Breast epithelium (tissue), 3 donors: ENCODE measurements around the gene TRAPPC10.

ENCODE experiments used
- POLR2A ChIP-seq: fragments of 450-650 bp; IDR thresholded peaks from one replicate; pipeline ENCODE4 v1.6.1; 2016; ENCODE audit warnings: antibody characterized with exemption, mild to moderate bottlenecking, moderate library complexity
- POLR2AphosphoS5 ChIP-seq, 3 donors: sonication (generic); formaldehyde crosslinking; IDR thresholded peaks; one replicate each; pipeline ENCODE4 v1.6.1; 2017; ENCODE audit warnings: antibody characterized with exemption in 3 of 3
- TF ChIP-seq, protein P1 (sequence below), 3 donors: fragments of 450-650 bp; IDR thresholded peaks; one replicate each; pipeline ENCODE4 v1.5.1; 2016 to 2017; ENCODE audit warnings: antibody characterized with exemption in 3 of 3, mild to moderate bottlenecking in 3 of 3, moderate library complexity in 3 of 3

DNA sequence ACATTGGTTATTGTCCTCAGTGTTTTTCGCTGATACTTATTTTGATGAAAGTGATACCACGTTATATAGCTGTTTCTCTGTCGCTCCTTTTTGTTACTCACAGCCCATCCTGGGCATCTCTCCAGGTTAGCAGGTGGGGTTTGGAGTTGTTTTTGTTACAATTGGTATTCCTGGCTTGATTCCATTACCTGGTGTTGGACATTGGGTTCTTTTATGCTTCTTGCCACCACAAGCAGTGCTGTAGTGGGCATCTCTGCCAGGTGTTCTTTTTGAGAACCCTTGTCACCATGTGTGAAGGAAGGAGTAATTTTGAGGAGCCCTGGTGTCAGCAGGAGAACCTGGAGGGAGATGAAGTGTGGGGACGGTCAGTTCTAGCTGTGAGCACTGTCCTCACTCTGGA lies 47.6 kb downstream of the TRAPPC10 start:
- TF ChIP-seq POLR2A (no peak), POLR2AphosphoS5 (IDR thresholded peaks at IDR 0.05) (no peak)
- TF ChIP-seq, protein P1, sequence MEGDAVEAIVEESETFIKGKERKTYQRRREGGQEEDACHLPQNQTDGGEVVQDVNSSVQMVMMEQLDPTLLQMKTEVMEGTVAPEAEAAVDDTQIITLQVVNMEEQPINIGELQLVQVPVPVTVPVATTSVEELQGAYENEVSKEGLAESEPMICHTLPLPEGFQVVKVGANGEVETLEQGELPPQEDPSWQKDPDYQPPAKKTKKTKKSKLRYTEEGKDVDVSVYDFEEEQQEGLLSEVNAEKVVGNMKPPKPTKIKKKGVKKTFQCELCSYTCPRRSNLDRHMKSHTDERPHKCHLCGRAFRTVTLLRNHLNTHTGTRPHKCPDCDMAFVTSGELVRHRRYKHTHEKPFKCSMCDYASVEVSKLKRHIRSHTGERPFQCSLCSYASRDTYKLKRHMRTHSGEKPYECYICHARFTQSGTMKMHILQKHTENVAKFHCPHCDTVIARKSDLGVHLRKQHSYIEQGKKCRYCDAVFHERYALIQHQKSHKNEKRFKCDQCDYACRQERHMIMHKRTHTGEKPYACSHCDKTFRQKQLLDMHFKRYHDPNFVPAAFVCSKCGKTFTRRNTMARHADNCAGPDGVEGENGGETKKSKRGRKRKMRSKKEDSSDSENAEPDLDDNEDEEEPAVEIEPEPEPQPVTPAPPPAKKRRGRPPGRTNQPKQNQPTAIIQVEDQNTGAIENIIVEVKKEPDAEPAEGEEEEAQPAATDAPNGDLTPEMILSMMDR (IDR thresholded peaks at IDR 0.05) = no peak
